Measurements from ENCODE around the gene HEXIM2. TPM values are rescaled to one million over a fixed set of nuclear protein-coding genes. Genes with fewer than 3 reads are reported as not detected.

HEXIM2 gene
- total and polyA plus RNA-seq, 7 donors, result 1.8 to 14.7 (median 7.8) TPM

GRCh38 chr17:45156242-45156641, 5.4 kb upstream of the HEXIM2 start:
- Histone ChIP-seq H3K36me3 (no peaks in the 10 kb centered on the region), H3K4me3 (no peak overlapping the region), H3K27ac (peak overlapping the region; percentile 30 to 99 (median 43)), H3K27me3 (no peaks in the 10 kb centered on the region), H3K4me1 (peaks cover 0 to 80% (median 69%) of the 10 kb centered on the region in 4 donors), H3K9me3 (no peaks in the 10 kb centered on the region)
- 78 to 93% methylated on average over 3 of the region's 3 CpGs for WGBS, 2 donors
- intact Hi-C loops (cut with DNase I), result no loop called here
- no peak for DNase-seq
- TF ChIP-seq POLR2AphosphoS5 (IDR thresholded peaks at IDR 0.05) (no peak), CTCF (IDR thresholded peaks at IDR 0.05) (no peak)

GRCh38 chr17:45160447-45161287, 1.0 kb upstream of the HEXIM2 start:
- Histone ChIP-seq H3K9me3 (no peaks in the 10 kb centered on the region), H3K27ac (peak overlapping the region; percentile 98 to 99 (median 99)), H3K27me3 (no peaks in the 10 kb centered on the region), H3K4me3 (peak overlapping the region; percentile 83 to 91 (median 88)), H3K4me1 (peaks cover 0 to 55% (median 50%) of the 10 kb centered on the region in 4 donors), H3K36me3 (no peaks in the 10 kb centered on the region)
- intact Hi-C loops (cut with DNase I), result loop anchor here (1.0 to 5.0 kb wide), 2 partner anchors 12 to 37 kb away; partner anchors contain the start of gene HEXIM1
- DNase-seq, result peak; percentile 85
- 0 to 1% methylated on average over 48 of the region's 48 CpGs for WGBS, 2 donors
- TF ChIP-seq EP300 (IDR thresholded peaks at IDR 0.05) (peak in 1 of 4 donors; percentile 13), CTCF (IDR thresholded peaks at IDR 0.05) (no peak)

GRCh38 chr17:45162025-45162687, 481 bp downstream of the HEXIM2 start:
- Histone ChIP-seq H3K4me1 (peaks cover 0 to 44% (median 40%) of the 10 kb centered on the region in 4 donors), H3K36me3 (no peaks in the 10 kb centered on the region), H3K4me3 (peak overlapping the region; percentile 2 to 88 (median 56)), H3K9me3 (no peaks in the 10 kb centered on the region), H3K27me3 (no peaks in the 10 kb centered on the region), H3K27ac (peak overlapping the region; percentile 68 to 99 (median 99))
- TF ChIP-seq EP300 (IDR thresholded peaks at IDR 0.05), result no peak
- TF ChIP-seq POLR2AphosphoS5 (IDR thresholded peaks at IDR 0.05), result no peak
- TF ChIP-seq CTCF (IDR thresholded peaks at IDR 0.05), result no peak
- TF ChIP-seq POLR2A (IDR thresholded peaks at IDR 0.05), result no peak
- DNase-seq, result peak; percentile 73
- intact Hi-C loops (cut with DNase I), result loop anchor here (5.0 kb wide), 1 partner anchor 35 kb away; no protein-coding TSS in a partner anchor
- 58 to 66% methylated on average over 9 of the region's 9 CpGs for WGBS, 2 donors

- no peak for DNase-seq
Observed at GRCh38 chr17:45164734-45165269, 3.1 kb downstream of the HEXIM2 start.

More at GRCh38 chr17:45164734-45165269, 3.1 kb downstream of the HEXIM2 start:
- WGBS, 2 donors, result 94 to 96% methylated on average over 7 of the region's 7 CpGs
- TF ChIP-seq POLR2A (IDR thresholded peaks at IDR 0.05) (no peak), POLR2AphosphoS5 (IDR thresholded peaks at IDR 0.05) (no peak), CTCF (IDR thresholded peaks at IDR 0.05) (no peak), EP300 (IDR thresholded peaks at IDR 0.05) (no peak)
- Histone ChIP-seq H3K4me1 (peaks cover 0 to 17% (median 13%) of the 10 kb centered on the region in 4 donors), H3K27me3 (no peaks in the 10 kb centered on the region), H3K36me3 (peaks cover 0 to 4% (median 0%) of the 10 kb centered on the region in 4 donors), H3K4me3 (no peak overlapping the region), H3K27ac (no peak overlapping the region), H3K9me3 (no peaks in the 10 kb centered on the region)
- intact Hi-C loops (cut with DNase I), result loop anchor here (5.0 kb wide), 1 partner anchor 32 kb away; no protein-coding TSS in a partner anchor
